SIG-M5 treated with dmso at 0.1 percent for 504 hours (cell line): Measurements from ENCODE around the gene TTYH3.
"Not testable (repeated sequence)": the region's sequence is repeated elsewhere in the genome, so short reads cannot be mapped to it uniquely, and the experiment has no call there.

ENCODE experiments used
- DNase-seq: peaks from one replicate; lab custom pipeline; 2025; ENCODE audit not compliant: unreplicated experiment; lab: John Stamatoyannopoulos, UW

The TTYH3 gene

GRCh38 chr7:2602406-2603043 is 29.3 kb upstream of the TTYH3 start:
- DNase-seq: no peak

- no peak for DNase-seq
These were observed 28.5 kb upstream of the TTYH3 start for GRCh38 chr7:2603044-2603965.

- no peak for DNase-seq
These were observed 27.1 kb upstream of the TTYH3 start for GRCh38 chr7:2604608-2605174.

DNA sequence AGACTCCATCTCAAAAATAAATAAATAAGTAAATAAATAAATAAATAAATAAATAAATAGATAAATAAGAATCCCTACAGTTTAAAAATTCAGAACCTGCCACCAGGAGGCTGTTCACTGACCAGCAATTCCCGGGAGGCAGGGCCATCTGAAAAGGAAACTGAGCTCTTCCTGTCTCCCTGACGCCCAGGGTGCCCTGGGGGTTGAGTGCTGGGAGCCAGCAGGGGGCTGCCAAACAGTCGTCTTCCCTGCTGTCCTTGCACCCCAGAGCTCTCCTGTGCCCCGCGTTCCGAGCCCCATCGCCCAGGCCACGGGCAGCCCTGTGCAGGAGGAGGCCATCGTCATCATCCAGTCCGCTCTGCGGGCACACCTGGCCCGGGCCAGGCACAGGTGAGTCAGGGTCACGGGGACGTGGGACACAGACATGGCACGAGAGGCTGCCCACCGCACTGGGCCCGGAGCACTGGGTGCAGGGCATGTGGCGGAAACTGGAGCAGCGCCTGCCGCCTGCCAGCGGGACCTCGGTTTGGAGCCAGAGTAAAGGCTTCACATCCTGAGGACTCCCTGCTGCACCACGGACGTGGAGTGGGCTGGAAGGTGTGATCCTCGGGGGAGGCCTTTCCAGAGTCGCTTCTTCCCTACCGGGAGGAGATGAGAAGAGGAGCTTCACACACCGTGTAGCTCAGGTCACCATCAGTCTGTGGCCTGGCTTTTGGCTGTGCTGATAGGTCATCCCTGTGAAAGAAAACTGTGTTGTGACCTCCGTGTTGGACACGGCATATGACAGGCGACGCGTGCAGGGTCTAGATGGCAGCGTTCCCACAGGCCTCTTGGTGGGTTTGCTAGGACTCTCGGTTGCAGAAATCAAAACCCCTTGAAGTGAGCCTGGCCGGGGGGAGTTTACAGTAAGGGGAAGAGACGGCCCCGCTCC is 25.9 kb upstream of the TTYH3 start:
- DNase-seq: no peak

GRCh38 chr7:2606539-2606936 is 25.2 kb upstream of the TTYH3 start:
- DNase-seq: no peak

GRCh38 chr7:2607122-2607922 is 24.5 kb upstream of the TTYH3 start:
- DNase-seq: no peak

DNA sequence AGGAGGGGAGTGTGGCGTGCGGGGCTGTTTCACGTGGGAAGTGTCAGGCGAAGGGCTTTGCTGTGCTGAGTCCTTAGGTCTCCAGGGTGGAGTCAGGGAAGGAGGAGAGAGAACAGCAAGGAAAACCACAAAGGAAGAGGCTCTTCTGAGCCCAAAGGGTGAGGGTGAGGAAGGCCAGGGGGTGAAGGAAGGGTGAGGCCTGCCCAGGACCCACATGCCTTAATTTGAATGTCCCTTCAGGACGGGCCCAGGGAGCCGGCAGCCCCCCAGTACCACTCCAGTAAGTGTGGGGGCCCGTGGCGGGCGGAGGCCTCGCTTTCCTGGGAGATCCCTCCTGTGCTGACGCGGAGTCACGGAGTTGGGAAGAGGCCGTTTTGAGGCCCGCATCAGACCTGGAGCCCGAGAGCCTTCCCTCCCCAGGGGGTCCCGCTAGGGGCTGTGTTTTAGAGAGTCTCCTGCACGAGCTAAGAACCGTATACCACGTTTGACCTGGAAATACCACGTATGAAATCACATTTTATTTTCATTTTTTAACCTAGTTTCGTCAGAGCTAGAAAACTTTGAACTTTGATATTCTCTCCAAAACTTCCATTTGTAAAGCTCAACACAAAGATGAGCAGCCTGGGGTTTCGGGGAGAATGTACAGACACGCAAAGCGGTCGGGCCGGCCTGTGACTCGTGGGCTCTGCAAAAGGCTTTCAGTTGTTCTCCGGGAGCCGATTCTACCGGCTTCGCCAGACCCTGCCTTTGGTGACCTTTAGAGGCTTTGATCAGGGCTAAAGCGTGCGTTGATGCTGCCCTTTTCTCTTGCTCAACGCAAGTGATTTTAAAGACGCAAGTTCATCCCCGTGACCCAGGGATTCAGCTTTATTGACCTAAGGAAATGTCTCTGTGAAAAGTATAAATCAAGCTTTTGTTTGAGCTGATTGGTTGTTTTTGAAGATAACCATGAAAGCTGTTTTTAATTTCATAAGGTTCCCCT is 23.6 kb upstream of the TTYH3 start:
- no peak for DNase-seq

GRCh38 chr7:2608921-2609411 is 22.8 kb upstream of the TTYH3 start:
- peak; percentile 35 for DNase-seq

- DNase-seq: not testable (repeated sequence)
These were observed 22.1 kb upstream of the TTYH3 start for GRCh38 chr7:2609646-2610045.

DNA sequence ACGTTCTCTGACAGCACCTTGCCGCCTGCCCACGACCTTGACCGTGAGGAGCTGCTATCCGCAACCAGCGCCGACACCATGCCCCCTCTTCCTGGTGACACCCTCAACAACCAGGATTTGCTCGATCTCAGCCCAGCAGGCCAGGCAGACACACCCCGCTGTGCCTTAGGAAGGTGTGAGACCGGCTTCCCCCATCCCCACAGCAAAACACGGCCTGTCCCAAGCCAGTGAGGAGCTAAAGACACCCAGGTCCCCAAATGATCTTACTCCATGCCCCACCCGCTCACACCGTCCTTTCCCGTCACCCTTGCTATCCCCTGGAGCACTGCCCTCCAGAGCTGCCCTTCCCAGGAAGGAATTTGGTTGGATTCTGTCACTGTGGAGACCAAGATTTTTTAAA is 21.3 kb upstream of the TTYH3 start:
- no peak for DNase-seq

DNA sequence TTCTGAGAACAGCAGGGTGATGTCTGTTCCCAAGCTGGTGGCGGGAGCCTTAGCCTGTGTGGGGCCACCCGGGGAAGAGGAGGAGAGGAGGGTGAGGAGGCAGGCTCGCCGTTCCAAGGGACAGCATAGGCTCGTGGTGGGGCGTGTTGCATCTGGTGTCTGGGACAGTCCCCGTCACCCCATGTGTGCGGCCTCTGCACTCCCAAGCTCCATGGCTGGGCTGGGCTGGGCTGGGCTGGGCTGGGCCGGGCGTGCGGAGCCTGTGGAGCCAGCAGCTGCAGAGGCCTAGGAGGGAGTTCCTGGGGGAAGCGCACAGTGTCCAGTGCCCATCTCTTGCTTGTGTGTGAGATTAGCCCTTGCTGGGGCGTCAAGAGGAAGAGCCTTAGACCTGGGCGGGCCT is 20.9 kb upstream of the TTYH3 start:
- DNase-seq: no peak

DNA sequence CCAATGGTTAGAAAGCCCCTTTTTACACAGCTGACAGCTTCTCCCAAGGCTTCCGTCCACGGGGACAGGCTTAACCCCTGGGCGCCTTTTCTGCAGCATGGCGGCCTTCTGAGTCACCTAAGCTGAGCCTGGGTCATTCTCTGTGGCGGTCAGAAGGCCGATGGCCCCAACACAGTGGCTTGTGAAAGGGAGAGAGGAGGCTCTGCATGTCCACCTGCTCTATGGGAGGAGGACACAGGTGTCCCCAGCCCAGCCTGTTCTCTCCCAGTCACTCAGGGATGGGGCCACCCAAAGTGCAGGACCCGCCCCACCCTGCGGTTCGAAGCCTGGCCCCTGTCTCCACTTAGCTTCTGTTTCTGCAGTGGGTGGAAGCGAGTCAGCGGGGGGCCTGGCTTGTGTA is 20.4 kb upstream of the TTYH3 start:
- no peak for DNase-seq

DNA sequence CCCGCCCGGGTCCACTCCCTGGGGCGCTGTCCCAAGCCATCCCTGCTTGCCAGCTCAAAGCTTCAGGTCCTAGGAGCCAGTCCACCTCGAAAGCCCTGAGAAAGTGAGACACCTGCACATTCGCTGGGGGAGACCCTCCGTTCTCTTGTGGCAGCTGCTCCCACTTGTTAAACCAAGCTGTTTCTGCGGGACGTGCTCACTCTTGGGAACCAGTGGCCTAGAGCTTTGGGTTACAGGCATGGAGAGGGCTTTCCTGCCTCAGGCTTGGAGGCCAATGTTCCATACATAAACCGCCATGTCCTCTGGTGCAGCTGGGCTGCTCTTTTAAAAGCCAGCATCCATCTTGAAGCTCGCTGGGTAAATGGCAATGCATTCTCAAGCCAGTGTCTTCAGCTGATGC is 19.9 kb upstream of the TTYH3 start:
- DNase-seq: no peak

DNA sequence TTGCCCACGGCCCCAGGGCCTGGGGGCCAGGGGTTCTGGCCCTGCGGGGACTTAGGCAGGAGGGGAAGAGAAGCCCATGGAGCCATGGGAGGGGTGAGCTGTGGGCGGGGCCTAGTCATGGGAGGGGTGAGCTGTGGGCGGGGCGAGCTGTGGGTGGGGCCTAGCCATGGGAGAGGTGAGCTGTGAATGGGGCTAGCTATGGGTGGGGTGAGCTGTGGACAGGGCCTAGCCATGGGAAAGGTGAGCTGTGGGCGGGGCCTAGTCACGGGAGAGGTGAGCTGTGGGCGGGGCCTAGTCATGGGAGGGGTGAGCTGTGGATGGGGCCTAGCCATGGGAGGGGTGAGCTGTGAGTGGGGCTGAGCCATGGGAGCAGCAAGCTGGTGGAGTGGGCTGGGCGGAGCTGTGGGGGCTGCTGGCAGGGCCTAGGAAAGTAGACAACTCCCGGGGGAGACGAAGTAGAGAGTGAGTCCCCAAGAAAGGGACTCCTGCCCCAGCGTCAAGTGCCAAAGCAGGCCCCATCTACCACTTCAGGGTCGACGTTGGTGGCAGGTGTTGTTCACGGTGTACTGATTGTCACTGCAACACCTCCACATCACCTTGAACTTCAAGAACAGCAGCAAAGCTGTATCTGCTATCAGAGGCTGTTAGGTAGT is 19.2 kb upstream of the TTYH3 start:
- no peak for DNase-seq

DNA sequence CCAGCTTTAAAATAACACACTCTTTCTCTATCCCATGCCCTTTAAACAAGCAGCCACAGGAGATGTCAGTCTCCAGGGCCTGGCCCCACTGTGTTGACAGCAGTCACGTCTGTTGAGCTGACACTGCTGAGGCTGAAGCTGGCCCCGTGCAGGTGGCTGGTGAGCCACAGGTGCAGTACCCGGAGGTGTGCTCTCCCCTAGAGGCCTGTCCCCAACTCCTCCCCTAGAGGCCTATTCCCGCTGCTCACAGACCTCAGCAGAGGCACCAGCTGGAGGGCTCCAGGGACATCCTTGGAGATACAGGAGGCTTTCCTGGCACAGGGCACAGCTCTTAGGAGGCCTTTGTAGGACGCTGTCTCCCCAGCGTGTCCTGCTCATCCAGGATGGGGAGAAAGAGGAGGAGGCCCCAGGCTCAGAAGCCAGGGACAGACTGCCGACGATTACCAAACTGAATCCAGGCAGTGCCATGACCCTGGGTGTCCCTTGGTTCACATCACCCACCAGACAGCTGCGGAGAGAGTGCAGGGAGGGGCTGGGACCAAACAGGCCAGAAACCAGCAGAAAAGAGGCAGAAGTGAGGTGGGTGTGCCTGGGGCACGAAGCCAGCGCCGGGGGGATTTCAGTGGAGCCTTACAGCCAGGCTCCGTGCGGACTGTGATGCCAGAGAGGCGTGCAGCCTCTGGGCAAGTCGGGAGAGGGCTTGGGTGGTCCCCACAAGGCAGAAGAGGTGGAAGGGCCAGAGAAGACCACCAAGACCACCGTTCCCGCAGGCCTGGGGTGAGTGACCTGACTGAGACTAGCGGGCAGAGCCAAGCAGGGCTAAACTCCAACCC is 18.5 kb upstream of the TTYH3 start:
- DNase-seq: no peak

GRCh38 chr7:2613931-2614600 is 17.7 kb upstream of the TTYH3 start:
- peak; percentile 7 for DNase-seq
